Measurements from ENCODE around the gene STOML2. TPM values are rescaled to one million over a fixed set of nuclear protein-coding genes. Genes with fewer than 3 reads are reported as not detected.

Gene STOML2
- total and polyA plus RNA-seq, 9 of the 15 experiments (the other 6 are each of a cell fraction or from before 2014, with no cell fraction given), result 110 to 220 (median 174) TPM

DNA sequence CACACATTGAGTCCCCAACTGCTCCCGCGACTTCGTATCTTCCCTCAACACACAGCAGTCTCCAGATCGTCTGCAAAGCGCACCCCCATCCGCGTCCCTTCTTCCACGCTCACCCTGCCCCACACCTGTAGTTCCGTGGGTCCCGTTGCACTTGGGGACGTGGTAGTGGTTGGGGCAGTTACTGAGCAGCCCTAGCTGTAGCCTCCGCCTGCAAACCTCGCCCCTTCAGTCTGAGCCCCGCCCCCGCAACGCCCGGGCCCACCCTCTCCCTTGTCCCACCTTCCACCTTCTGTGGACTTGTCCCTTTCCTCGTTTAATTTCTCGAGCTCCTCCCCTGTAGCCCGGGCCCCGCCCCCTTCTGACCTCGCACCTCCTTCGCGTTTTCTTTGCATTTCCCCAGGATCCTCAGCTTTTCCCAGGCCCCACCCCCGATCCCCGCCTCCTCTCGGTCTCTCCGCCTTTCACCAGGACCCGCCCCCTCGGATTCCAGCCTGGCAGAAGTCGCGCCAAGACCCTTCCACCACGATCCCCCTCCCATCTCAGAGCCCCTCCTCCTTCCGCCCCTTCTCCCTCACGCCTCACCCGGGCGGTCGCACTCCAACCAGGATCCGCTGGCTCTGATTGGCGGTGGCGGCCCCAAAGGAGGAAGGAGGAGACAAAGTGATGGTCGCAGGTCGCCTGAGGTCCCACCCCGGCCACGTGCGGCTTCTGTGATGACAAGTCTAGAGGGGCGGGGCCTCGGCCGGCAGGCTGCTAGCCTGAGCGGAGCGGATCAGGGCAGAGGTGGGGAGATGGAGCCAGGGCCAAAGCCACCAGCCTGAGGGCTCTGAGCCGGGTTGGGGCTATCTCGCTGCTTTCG is 13.0 kb upstream of the STOML2 start, which contains the start of gene ATOSB (continued):
- TF ChIP-seq, protein P1, sequence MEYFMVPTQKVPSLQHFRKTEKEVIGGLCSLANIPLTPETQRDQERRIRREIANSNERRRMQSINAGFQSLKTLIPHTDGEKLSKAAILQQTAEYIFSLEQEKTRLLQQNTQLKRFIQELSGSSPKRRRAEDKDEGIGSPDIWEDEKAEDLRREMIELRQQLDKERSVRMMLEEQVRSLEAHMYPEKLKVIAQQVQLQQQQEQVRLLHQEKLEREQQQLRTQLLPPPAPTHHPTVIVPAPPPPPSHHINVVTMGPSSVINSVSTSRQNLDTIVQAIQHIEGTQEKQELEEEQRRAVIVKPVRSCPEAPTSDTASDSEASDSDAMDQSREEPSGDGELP (CRISPR knock-in tag; IDR thresholded peaks at IDR 0.05; ENCODE audit: borderline replicate concordance), result peak; percentile 66; the same call in 1 of the 2 replicates
- TF ChIP-seq MYC (IDR thresholded peaks at IDR 0.05; ENCODE audit: low read depth, low read length) (peak; percentile 75), MYC (CRISPR knock-in tag; IDR thresholded peaks at IDR 0.05; ENCODE audit: borderline replicate concordance, low read depth) (no peak), ETS2 (tag; IDR thresholded peaks at IDR 0.05; ENCODE audit: borderline replicate concordance, poor library complexity, severe bottlenecking) (no peak), NFYB (IDR thresholded peaks at IDR 0.05; ENCODE audit: extremely low read depth, insufficient read length) (no peak), NCOR1 (IDR thresholded peaks at IDR 0.05) (peak; percentile 32), SAFB2 (IDR thresholded peaks at IDR 0.05; ENCODE audit: borderline replicate concordance, low read depth, low read length, severe bottlenecking) (no peak), KLF16 (IDR thresholded peaks at IDR 0.05) (0 out of 2 replicates have a peak, but pooled peaks have one; percentile 41)
- TF ChIP-seq, protein P2, sequence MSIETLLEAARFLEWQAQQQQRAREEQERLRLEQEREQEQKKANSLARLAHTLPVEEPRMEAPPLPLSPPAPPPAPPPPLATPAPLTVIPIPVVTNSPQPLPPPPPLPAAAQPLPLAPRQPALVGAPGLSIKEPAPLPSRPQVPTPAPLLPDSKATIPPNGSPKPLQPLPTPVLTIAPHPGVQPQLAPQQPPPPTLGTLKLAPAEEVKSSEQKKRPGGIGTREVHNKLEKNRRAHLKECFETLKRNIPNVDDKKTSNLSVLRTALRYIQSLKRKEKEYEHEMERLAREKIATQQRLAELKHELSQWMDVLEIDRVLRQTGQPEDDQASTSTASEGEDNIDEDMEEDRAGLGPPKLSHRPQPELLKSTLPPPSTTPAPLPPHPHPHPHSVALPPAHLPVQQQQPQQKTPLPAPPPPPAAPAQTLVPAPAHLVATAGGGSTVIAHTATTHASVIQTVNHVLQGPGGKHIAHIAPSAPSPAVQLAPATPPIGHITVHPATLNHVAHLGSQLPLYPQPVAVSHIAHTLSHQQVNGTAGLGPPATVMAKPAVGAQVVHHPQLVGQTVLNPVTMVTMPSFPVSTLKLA (conservative IDR thresholded peaks at IDR 0.05), result peak; percentile 99
- TF ChIP-seq, protein P3, sequence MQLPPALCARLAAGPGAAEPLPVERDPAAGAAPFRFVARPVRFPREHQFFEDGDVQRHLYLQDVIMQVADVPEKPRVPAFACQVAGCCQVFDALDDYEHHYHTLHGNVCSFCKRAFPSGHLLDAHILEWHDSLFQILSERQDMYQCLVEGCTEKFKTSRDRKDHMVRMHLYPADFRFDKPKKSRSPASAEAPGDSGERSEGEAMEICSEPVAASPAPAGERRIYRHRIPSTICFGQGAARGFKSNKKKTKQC (CRISPR knock-in tag; IDR thresholded peaks at IDR 0.05), result peak; percentile 42; the same call in 1 of the 2 replicates
